HL-60/S4 (cell line): ENCODE results near the gene EMC7.

Experiments used
- in situ Hi-C: fragments of 300-500 bp; cut with MboI; formaldehyde crosslinking; loops from 2 replicates; pipeline ENCODE4 v1.14.3; 2022; ENCODE audit warnings: low sequenced_read_pairs

EMC7 gene

GRCh38 chr15:34102175-34102925 is 688 bp upstream of the EMC7 start:
- in situ Hi-C loops = loop anchor here (10.0 to 25.0 kb wide), 2 partner anchors 122 to 260 kb away; partner anchors contain the start of genes EMC4 and LPCAT4

DNA sequence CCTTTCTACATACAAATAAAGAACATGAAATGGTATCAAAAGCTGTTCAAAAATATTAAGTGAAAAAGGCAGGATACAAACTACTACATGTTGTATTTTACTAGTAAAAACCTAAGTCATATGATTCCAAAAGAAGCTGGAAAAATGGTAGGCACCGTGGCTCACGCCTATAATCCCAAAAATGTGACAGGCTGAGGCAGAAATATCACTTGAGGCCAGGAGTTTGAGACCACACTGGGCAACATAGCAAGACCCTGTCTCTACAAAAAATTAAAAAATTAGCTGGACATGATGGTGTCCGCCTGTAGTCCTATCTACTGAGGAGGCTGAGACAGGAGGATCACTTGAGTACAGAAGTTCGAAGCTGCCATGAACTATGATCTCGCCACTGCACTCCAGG is 1.7 kb downstream of the EMC7 start:
- in situ Hi-C loops = loop anchor here (10.0 to 25.0 kb wide), 2 partner anchors 125 to 262 kb away; partner anchors contain the start of genes EMC4 and LPCAT4

DNA sequence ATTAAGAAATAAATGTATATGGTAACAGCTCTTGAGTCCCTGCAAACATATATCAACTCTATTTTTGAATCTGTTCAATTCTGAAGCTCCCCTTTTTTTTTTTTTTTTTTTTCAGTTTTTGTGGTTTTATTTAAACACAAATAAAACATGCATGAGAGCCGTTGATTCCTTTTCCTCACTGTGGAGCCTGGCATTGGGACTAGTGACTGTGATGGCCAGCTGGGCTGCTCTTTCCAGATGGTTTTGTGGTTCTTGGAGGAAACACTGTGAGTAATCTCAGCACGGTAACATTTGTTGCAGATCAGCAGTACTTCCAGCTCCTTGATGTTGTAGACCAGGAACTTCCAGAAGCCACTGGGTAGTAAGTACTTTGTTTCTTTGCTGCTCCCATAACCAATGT is 15.9 kb downstream of the EMC7 start:
- in situ Hi-C loops = no loop called here

GRCh38 chr15:34084086-34084485 is 17.6 kb downstream of the EMC7 start:
- in situ Hi-C loops = no loop called here

DNA sequence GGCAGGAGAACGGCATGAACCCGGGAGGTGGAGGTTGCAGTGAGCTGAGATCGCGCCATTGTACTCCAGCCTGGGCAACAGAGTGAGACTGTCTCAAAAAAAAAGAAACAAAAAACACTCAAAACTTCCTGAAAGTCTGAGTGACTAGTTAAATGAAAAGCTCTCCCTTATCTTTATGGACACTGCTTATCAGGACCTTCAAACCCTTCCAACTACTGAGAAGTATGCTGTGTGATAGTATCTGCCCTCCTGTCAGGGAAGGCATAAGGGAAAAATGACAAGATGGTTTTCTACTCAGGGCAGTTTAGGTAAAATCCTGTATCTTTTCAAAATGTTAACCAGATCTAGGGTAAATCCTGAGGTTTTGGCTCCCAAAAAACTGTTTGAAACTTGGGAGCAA is 21.8 kb downstream of the EMC7 start:
- in situ Hi-C loops = no loop called here

DNA sequence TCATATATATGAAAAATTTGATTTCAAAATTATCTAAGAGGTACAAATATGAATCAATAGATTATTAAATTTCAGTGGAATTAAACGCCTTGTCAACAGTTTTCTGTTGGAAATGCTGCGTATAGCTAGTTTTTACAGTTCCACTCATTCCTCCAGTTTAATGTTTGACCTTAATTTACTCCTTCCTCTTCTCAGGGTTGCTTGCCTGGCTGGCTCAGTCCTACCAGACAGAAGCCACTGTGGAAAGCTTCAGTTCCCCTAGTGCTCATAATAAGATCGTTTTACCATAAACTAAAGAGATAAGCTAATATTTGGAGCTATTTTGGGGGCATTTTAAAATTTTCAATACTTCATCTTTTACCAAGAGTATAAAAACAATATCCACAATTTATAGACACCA is 22.8 kb downstream of the EMC7 start:
- in situ Hi-C loops = no loop called here

DNA sequence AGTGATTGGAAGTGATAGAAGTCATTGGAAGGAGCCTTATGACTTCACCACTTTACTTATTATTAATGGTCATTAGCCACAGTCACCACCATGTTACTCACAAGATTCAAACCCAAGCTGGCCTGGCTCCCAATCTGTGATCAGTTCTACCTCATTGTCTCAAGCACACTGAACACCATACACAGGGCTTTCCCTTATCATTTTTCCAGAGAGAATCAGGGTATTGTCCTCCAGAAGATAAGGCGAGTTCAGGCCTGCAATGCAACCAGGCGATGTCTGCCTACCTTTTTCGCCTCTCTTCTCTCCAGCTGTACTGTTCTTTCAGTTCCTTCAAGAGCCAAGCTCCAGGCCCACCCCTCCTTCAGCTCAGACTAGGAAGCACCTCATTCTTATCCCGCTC is 24.9 kb downstream of the EMC7 start:
- in situ Hi-C loops = no loop called here

DNA sequence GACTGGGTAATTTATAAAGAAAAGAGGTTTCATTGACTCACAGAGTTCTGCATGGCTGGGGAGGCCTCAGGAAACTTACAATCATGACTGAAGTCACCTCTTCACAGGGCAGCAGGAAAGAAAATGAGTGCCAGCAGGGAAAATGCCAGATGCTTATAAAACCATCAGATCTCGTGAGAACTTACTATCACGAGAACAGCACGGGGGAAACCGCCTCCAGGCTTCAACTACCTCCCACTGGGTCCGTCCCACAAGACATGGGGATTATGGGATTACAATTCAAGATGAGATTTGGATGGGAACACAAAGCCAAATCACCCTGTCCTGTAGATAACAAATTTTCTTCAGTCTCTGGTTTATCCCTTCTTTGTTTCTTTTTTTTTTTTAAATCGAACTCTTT is 31.7 kb downstream of the EMC7 start:
- in situ Hi-C loops = loop anchor here (25.0 kb wide), 3 partner anchors 392 to 842 kb away; partner anchors contain the start of gene GOLGA8B

DNA sequence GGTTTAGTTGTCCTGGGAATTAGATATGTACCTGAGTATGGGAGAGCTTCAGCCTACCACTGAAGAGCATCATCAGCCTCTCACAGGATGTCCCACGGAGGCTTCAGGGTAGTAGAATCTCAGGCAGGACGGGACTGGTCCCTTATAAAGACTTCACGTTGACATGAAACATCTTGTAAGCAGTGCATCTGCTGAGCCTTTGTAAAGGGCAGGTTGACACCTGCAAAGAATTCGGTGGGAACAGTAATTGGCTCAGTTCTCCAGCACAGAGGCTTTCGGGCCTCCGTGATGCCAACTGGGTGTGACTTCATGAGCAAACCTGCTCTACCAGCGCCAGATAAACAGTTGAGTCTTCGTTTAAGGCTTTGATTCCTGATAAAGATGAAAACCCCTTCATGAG is 35.7 kb downstream of the EMC7 start:
- in situ Hi-C loops = loop anchor here (10.0 to 25.0 kb wide), 4 partner anchors 149 to 846 kb away; partner anchors contain the start of genes GOLGA8B and KATNBL1

DNA sequence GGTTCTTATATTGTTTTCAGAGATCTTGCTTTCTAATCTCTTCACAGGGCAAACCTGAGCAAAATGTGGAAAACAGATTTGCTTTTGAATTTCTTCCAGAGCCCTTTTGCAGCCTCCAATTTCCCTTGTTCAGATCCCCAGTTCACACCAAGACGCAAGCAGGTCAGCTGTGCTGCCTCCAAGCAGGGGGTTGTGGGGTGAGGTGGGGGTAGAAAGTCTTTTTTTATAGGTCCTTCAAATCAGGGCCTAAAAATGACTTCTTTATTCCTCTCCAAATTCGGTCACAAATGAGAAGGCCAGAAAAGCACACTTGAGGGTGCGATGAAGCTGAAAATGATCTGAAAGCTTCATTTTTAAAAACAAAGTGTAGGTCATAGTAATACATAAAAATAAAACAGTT is 36.4 kb downstream of the EMC7 start:
- in situ Hi-C loops = loop anchor here (10.0 to 25.0 kb wide), 4 partner anchors 150 to 847 kb away; partner anchors contain the start of genes GOLGA8B and KATNBL1

- in situ Hi-C loops = loop anchor here (10.0 to 25.0 kb wide), 4 partner anchors 150 to 848 kb away; partner anchors contain the start of genes GOLGA8B and KATNBL1
Measured at GRCh38 chr15:34064438-34064837, 37.2 kb downstream of the EMC7 start.

GRCh38 chr15:34059946-34060345 is 41.7 kb downstream of the EMC7 start:
- in situ Hi-C loops = loop anchor here (10.0 to 25.0 kb wide), 4 partner anchors 155 to 852 kb away; partner anchors contain the start of genes GOLGA8B and KATNBL1

DNA sequence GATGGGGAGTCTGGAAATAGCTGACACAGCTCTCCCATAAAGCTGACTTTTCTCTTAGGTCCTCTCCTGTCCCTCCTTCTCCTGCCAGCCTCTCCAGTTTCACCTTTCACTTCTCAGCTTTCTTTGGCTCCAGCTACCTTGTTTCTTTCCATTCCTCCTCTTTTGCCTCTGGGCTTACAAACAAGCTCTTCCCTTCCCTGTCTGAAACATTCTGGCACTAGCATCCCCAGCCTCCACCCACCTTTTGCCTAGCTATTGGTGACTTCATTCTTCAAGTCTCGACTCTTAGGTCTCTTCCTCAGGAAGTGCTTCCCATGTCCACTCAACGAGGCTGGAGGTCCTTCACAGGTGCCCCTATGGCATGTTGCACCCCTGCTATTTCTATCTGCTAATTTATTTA is 42.2 kb downstream of the EMC7 start:
- in situ Hi-C loops = loop anchor here (25.0 kb wide), 3 partner anchors 403 to 853 kb away; partner anchors contain the start of gene GOLGA8B

DNA sequence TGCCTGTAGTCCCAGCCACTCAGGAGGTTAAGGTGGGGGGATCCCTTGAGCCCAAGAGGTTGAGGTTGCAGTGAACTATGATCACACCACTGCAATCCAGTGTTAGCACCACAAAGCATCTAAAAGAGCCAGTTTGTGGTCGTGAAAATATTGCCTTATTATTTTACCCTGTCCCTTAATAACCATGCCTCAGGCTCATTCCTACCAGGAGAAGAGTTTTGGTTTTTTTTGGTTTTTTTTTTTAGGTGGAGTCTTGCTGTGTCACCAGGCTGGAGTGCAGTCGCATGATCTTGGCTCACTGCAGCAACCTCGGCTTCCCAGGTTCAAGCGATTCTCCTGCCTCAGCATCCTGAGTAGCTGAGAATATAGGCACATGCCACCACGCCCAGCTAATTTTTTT is 44.8 kb downstream of the EMC7 start:
- in situ Hi-C loops = loop anchor here (25.0 kb wide), 3 partner anchors 405 to 855 kb away; partner anchors contain the start of gene GOLGA8B

DNA sequence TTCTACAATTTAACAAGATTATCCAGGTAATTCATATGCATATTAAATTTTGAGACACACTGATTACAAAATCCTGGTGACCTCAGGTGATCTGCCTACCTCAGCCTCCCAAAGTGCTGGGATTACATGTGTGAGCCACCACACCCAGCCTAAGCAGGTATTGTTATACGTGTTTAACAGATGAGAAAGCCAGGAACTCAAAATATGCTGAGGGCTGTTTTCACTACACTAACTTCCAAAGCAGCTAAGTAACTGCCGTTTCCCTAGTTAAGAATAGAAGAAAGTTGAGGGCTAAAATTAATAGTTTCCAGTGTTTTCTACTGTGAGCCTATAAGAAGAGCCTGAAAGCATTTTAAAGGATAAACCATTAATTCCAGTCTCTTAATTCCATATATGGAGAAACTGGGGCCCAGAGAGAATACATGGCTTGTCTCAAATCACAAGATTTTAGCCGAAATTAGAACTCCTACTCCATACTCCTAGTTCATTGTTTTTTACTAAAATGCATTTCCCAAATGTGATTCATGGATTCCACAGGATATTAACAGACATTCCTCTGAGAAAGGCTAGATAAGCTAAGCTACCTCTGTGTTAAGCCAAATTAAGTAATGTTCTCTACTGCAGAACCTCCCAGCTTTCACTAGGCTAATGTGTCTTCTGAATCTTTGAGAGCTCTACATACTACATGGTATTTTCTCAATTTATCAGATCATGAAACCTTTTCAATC is 45.6 kb downstream of the EMC7 start:
- in situ Hi-C loops = loop anchor here (25.0 kb wide), 3 partner anchors 406 to 856 kb away; partner anchors contain the start of gene GOLGA8B

DNA sequence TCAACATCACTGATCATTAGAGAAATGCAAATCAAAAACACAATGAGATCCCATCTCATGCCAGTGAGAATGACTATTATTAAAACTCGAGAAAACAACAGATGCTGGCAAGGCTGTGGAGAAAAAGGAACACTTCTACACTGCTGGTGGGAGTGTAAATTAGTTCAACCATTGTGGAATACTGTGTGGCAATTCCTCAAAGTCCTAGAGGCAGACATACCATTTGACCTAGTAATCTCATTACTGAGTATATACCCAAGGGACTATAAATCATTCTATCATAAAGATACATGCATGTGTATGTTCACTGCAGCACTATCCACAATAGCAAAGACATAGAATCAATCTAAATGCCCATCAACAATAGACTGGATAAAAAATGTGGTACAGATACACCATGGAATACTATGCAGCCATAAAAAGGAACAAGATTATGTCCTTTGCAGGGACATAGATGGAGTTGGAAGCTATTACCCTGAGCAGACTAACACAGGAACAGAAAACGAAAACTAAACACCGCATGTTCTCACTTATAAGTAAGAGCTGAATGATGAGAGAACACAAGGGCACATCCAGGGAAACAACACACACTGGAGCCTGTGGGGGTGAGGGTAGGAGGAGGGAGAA is 47.5 kb downstream of the EMC7 start:
- in situ Hi-C loops = loop anchor here (25.0 kb wide), 3 partner anchors 408 to 858 kb away; partner anchors contain the start of gene GOLGA8B

GRCh38 chr15:34050385-34050784 is 51.3 kb downstream of the EMC7 start:
- in situ Hi-C loops = loop anchor here (25.0 kb wide), 3 partner anchors 412 to 862 kb away; partner anchors contain the start of gene GOLGA8B

DNA sequence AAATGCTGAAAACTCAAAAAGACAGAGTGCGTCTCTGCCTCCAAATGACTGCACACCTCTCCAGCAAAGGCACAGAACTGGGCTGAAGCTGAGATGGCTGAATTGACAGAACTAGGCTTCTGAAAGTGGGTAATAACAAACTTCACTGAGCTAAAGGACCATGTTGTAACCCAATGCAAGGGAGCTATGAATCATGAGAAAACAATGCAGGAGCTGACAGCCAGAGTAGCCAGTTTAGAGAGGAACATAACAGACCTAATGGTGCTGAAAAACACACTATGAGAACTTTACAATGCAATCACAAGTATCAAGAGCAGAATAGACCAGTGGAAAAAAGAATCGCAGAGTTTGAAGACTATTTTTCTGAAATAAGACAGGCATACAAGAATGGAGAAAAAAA is 52.5 kb downstream of the EMC7 start:
- in situ Hi-C loops = no loop called here

- in situ Hi-C loops = no loop called here
Measured at GRCh38 chr15:34047893-34048775, 53.5 kb downstream of the EMC7 start.
